ENCODE measurements around the gene TC2N.
"Not testable (repeated sequence)": the region's sequence is repeated elsewhere in the genome, so short reads cannot be mapped to it uniquely, and the experiment has no call there.

TC2N gene

GRCh38 chr14:91888641-91889476 is 21.5 kb upstream of the TC2N start:
- DNase-seq, result no peak

GRCh38 chr14:91886961-91887360 is 19.6 kb upstream of the TC2N start:
- no peak for DNase-seq

GRCh38 chr14:91885839-91886238 is 18.5 kb upstream of the TC2N start:
- DNase-seq, result no peak

GRCh38 chr14:91885113-91885712 is 17.9 kb upstream of the TC2N start:
- no peak for DNase-seq

- DNase-seq, result no peak
These were observed 17.3 kb upstream of the TC2N start for GRCh38 chr14:91884664-91885063.

GRCh38 chr14:91883753-91884152 is 16.4 kb upstream of the TC2N start:
- DNase-seq, result no peak

GRCh38 chr14:91882776-91883175 is 15.4 kb upstream of the TC2N start:
- no peak for DNase-seq

- DNase-seq, result no peak
These were observed 15.0 kb upstream of the TC2N start for GRCh38 chr14:91882369-91882768.

- DNase-seq, result no peak
These were observed 11.9 kb upstream of the TC2N start for GRCh38 chr14:91879196-91879595.

GRCh38 chr14:91878274-91878673 is 10.9 kb upstream of the TC2N start:
- DNase-seq, result no peak

GRCh38 chr14:91877376-91877915 is 10.1 kb upstream of the TC2N start:
- DNase-seq, result no peak

GRCh38 chr14:91876492-91876891 is 9.2 kb upstream of the TC2N start:
- DNase-seq, result no peak

GRCh38 chr14:91875525-91876286 is 8.4 kb upstream of the TC2N start:
- no peak for DNase-seq

- peak; percentile 78 for DNase-seq
These were observed 6.4 kb upstream of the TC2N start for GRCh38 chr14:91873471-91874415.

GRCh38 chr14:91872517-91873470 is 5.5 kb upstream of the TC2N start:
- peak; percentile 73 for DNase-seq

- DNase-seq, result no peak
These were observed 4.7 kb upstream of the TC2N start for GRCh38 chr14:91872011-91872501.

- DNase-seq, result not testable (repeated sequence)
These were observed 4.1 kb upstream of the TC2N start for GRCh38 chr14:91871401-91871800.

GRCh38 chr14:91870890-91871289 is 3.6 kb upstream of the TC2N start:
- no peak for DNase-seq

GRCh38 chr14:91870001-91870400 is 2.7 kb upstream of the TC2N start:
- DNase-seq, result peak; percentile 24

GRCh38 chr14:91869556-91869955 is 2.2 kb upstream of the TC2N start:
- DNase-seq, result no peak

All from NCI-H2029 (cell line).